NCI-H526 (cell line): ENCODE measurements around the gene HYOU1.
"Not testable (repeated sequence)": the region's sequence is repeated elsewhere in the genome, so short reads cannot be mapped to it uniquely, and the experiment has no call there.

Source experiments
- DNase-seq, 2 experiments: peaks; one replicate each; lab custom pipeline; 2025; lab: John Stamatoyannopoulos, UW

Gene HYOU1

GRCh38 chr11:119042927-119043326 lies 14.1 kb downstream of the HYOU1 start:
- no peak for DNase-seq

GRCh38 chr11:119041821-119042514 lies 15.0 kb downstream of the HYOU1 start:
- DNase-seq: no peak

- not testable (repeated sequence) for DNase-seq
Observed at GRCh38 chr11:119039471-119039870, 17.5 kb downstream of the HYOU1 start.

GRCh38 chr11:119038884-119039283 lies 18.1 kb downstream of the HYOU1 start:
- no peak for DNase-seq

GRCh38 chr11:119034813-119035212 lies 22.2 kb downstream of the HYOU1 start:
- DNase-seq: no peak

GRCh38 chr11:119033421-119033820 lies 23.6 kb downstream of the HYOU1 start:
- not testable (repeated sequence) for DNase-seq

GRCh38 chr11:119031912-119032280 lies 25.1 kb downstream of the HYOU1 start:
- DNase-seq: peak in 1 of 2 experiments; percentile 30

GRCh38 chr11:119030329-119031047 lies 26.5 kb downstream of the HYOU1 start, which contains the start of gene SLC37A4:
Gene SLC37A4, minus strand, starts transcription at chr11:119030877.
- peak; percentile 99 to 100 for DNase-seq

GRCh38 chr11:119030029-119030328 lies 27.0 kb downstream of the HYOU1 start:
- no peak for DNase-seq

- DNase-seq: peak in 1 of 2 experiments; percentile 65
Observed at GRCh38 chr11:119029340-119030028, 27.5 kb downstream of the HYOU1 start.

- no peak for DNase-seq
Observed at GRCh38 chr11:119029069-119029339, 28.0 kb downstream of the HYOU1 start.

- DNase-seq: peak in 1 of 2 experiments; percentile 59
Observed at GRCh38 chr11:119028346-119029068, 28.5 kb downstream of the HYOU1 start.

GRCh38 chr11:119027561-119028345 lies 29.3 kb downstream of the HYOU1 start:
- DNase-seq: no peak

GRCh38 chr11:119026970-119027369 lies 30.0 kb downstream of the HYOU1 start:
- no peak for DNase-seq

- no peak for DNase-seq
Observed at GRCh38 chr11:119025978-119026766, 30.8 kb downstream of the HYOU1 start.

GRCh38 chr11:119025541-119025940 lies 31.5 kb downstream of the HYOU1 start:
- no peak for DNase-seq

- peak in 1 of 2 experiments; percentile 21 for DNase-seq
Observed at GRCh38 chr11:119025099-119025473, 31.9 kb downstream of the HYOU1 start.

- no peak for DNase-seq
Observed at GRCh38 chr11:119024430-119025098, 32.4 kb downstream of the HYOU1 start.

- no peak for DNase-seq
Observed at GRCh38 chr11:119023741-119024140, 33.3 kb downstream of the HYOU1 start.

GRCh38 chr11:119021631-119022030 lies 35.4 kb downstream of the HYOU1 start:
- DNase-seq: no peak
